H54 (cell line): ENCODE data around the gene P4HA3.

ENCODE experiments used
- DNase-seq: peaks from one replicate; pipeline ENCODE4 v3.0.0; 2011; ENCODE audit warnings: low spot score, mixed read lengths; ENCODE audit not compliant: insufficient read length
- FAIRE-seq: peaks from 3 replicates; lab custom pipeline; 2011; peaks lifted over from hg19 to GRCh38; lab: Jason Lieb, UNC
- POLR2A ChIP-seq: IDR thresholded peaks from 2 replicates; pipeline ENCODE4 v1.6.1; 2011; ENCODE audit warnings: low read depth, mild to moderate bottlenecking, low read length

P4HA3 gene

GRCh38 chr11:74221816-74222215 is 89.6 kb downstream of the P4HA3 start:
- DNase-seq (no peak), FAIRE-seq (no peak)
- TF ChIP-seq POLR2A = no peak

- FAIRE-seq (peak; percentile 15), DNase-seq (no peak)
- no peak for TF ChIP-seq POLR2A
Measured at GRCh38 chr11:74220376-74220775, 91.1 kb downstream of the P4HA3 start.
